ENCODE results near the gene CHPF2. TPM values are rescaled to one million over a fixed set of nuclear protein-coding genes. Genes with fewer than 3 reads are reported as not detected.

CHPF2 gene
- total RNA-seq, 2 donors from 2014 or later: 36.2 to 42.7 TPM

GRCh38 chr7:151207315-151207714, 25.0 kb upstream of the CHPF2 start:
- no peaks in the 10 kb centered on the region for H3K36me3 ChIP-seq

GRCh38 chr7:151207804-151208203, 24.5 kb upstream of the CHPF2 start:
- intact Hi-C loops (cut with DNase I): no loop called here
- no peaks in the 10 kb centered on the region for H3K36me3 ChIP-seq

More at GRCh38 chr7:151207315-151207714, 25.0 kb upstream of the CHPF2 start:
- Histone ChIP-seq H3K9me3 (no peaks in the 10 kb centered on the region), H3K4me3 (no peak overlapping the region), H3K4me1 (no peaks in the 10 kb centered on the region), H3K9ac (ENCODE audit: low read depth in 2 of 2, low read length in 2 of 2) (no peak overlapping the region), H3K27ac (no peak overlapping the region), H3K27me3 (no peaks in the 10 kb centered on the region)
- intact Hi-C loops (cut with DNase I): no loop called here
- TF ChIP-seq CTCF (IDR thresholded peaks at IDR 0.05): no peak
- DNase-seq: no peak

GRCh38 chr7:151208253-151208862, 23.9 kb upstream of the CHPF2 start:
- DNase-seq: no peak
- intact Hi-C loops (cut with DNase I): no loop called here

More at GRCh38 chr7:151207804-151208203, 24.5 kb upstream of the CHPF2 start:
- Histone ChIP-seq H3K4me3 (no peak overlapping the region), H3K4me1 (no peaks in the 10 kb centered on the region), H3K9ac (ENCODE audit: low read depth in 2 of 2, low read length in 2 of 2) (no peak overlapping the region), H3K27me3 (no peaks in the 10 kb centered on the region), H3K9me3 (no peaks in the 10 kb centered on the region), H3K27ac (no peak overlapping the region)
- TF ChIP-seq CTCF (IDR thresholded peaks at IDR 0.05): no peak
- DNase-seq: no peak

GRCh38 chr7:151209588-151209987, 22.7 kb upstream of the CHPF2 start:
- Histone ChIP-seq H3K36me3 (no peaks in the 10 kb centered on the region), H3K9me3 (no peaks in the 10 kb centered on the region), H3K9ac (ENCODE audit: low read depth in 2 of 2, low read length in 2 of 2) (no peak overlapping the region), H3K4me3 (no peak overlapping the region), H3K27ac (no peak overlapping the region), H3K27me3 (no peaks in the 10 kb centered on the region), H3K4me1 (no peaks in the 10 kb centered on the region)
- no peak for DNase-seq
- TF ChIP-seq CTCF (IDR thresholded peaks at IDR 0.05): no peak
- intact Hi-C loops (cut with DNase I): no loop called here

More at GRCh38 chr7:151208253-151208862, 23.9 kb upstream of the CHPF2 start:
- no peaks in the 10 kb centered on the region for H3K9me3 ChIP-seq
- TF ChIP-seq CTCF (IDR thresholded peaks at IDR 0.05): no peak
- no peaks in the 10 kb centered on the region for H3K4me1 ChIP-seq
- no peaks in the 10 kb centered on the region for H3K36me3 ChIP-seq
- H3K4me3 ChIP-seq: no peak overlapping the region
- no peak overlapping the region for H3K27ac ChIP-seq
- no peaks in the 10 kb centered on the region for H3K27me3 ChIP-seq
- no peak overlapping the region for H3K9ac ChIP-seq (ENCODE audit: low read depth in 2 of 2, low read length in 2 of 2)

GRCh38 chr7:151210087-151210854, 22.0 kb upstream of the CHPF2 start, which contains the start of gene H2BK1:
Gene H2BK1, minus strand, starts transcription at chr7:151210488. Its CDS starts 170 bp downstream, at chr7:151210318.
- DNase-seq: no peak
- TF ChIP-seq CTCF (IDR thresholded peaks at IDR 0.05): no peak
- no peaks in the 10 kb centered on the region for H3K4me1 ChIP-seq
- no peak within 1 kb of the TSS for H3K27ac ChIP-seq
- no peaks in the 10 kb centered on the region for H3K9me3 ChIP-seq
- H3K9ac ChIP-seq (ENCODE audit: low read depth in 2 of 2, low read length in 2 of 2): no peak within 1 kb of the TSS
- no peaks in the 10 kb centered on the region for H3K27me3 ChIP-seq
- peaks cover under 1% of the 10 kb centered on the region for H3K36me3 ChIP-seq
- no peak within 1 kb of the TSS for H3K4me3 ChIP-seq
- intact Hi-C loops (cut with DNase I): no loop called here

All from colonic mucosa (tissue), 4 donors.